Measurements from ENCODE around the gene LTBR.

Gene LTBR

DNA sequence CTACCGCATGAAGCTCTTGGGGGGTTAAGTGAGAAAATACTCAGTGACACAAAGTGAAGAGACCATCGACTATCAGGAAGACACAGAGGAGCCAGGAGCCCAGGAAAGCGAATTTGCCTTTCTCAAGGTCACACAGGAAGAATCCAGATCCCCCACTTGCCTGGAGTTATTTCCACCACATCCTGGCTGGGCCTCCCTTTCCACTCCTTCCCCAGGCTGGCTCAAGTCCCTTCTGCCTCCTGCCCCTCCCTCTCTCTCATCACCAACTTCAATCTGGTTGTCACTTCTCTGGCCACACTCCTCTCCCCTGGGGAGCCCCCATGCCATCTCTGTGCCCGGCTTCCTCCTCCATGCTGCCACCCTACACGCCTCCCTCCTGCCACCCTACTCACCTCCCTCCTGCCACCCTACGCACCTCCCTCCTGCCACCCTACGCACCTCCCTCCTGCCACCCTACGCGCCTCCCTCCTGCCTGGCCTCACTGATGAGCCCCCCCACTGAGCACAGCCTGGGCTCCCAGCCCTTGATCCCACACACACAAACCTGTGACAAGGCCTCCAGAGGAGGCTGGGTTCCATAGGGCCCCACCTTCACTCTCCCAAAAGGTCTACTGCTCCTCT lies 14.9 kb upstream of the LTBR start:
- no peak for DNase-seq (ENCODE audit: low spot score)

DNA sequence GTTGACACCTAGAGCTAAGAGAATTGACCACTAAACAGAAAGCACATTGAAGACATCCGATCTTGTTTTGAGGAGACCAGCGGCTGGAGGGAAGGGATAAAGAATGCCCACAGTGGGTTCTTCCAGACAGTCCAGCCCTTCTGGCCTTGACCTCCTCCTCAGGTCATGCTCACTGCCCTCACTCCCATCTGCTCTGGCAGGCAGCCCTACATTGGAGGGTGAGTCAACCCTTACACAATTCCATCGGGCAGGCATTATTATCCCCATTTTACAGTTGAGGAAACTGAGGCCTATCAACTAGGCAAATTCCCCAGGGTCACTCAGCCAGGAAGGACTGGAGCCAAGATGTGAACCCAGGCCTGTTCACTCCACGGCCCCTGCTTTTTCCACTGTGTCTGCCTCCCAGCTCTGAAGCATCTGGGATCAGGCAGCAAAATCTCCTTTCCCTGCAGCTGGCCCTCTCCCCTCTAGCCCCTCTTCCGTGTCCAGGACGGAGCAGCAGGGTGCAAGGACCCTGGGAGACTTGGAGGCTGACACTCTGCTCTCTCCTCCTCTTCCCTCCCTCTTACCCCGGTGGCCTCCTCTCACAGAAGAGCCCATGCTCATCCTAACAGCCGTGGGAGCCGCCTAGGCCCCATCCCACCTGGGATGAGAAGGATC lies 13.9 kb upstream of the LTBR start:
- no peak for DNase-seq (ENCODE audit: low spot score)

DNA sequence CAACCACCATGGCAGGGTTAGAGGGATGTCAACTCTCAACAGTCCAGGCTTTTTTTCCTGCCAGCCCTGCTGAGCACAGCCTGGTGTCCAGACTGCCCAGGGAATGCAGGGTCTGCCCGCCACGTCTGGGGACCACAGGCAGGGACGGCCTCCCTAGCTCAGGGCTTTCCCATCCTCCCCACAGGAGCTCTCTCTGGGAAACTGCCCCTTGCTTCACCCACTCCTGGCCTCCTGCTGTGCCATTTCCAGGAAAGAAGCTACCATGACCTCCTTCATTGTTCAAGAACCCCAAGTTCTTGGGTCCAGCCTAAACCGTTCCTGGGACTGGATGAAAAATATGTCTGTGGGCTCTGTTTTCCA lies 13.4 kb upstream of the LTBR start:
- no peak for DNase-seq (ENCODE audit: low spot score)

DNA sequence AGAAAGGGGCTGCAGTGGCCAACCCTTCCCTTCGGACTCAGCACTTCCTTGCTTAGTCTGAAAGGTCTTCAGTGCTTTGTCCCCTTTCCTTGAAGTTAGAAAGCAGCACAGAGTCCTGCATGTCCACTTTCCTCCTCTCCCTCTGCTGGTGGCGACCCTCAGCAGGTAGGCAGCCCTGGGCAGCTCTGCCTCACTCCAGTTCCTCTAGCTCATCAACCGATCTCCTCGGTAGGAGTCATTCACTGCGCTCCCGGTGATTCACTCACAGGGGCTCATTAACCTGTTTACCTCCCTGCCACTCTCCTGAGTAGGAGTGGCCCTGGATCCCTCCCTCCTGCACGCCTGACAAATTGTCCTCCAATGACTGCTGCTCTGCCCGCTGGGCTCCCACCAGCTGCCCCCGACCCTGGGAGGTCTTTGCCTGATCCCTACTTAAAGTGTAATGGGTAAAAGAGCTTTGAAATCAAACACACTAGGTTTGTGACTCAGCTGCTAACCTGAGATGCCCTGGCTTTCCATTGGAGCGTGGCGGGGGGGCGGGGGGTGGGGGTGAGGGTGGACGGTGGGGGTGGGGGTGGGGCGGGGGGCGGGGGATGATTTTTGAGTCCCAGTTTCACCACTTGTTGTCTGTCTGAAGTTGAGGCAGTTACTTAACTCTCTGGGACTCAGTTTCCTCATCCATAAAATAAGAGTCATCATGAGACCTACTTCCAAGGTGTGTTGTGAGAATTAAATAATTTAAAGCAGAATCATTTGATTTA lies 12.8 kb upstream of the LTBR start:
- DNase-seq (ENCODE audit: low spot score) = peak; percentile 74

DNA sequence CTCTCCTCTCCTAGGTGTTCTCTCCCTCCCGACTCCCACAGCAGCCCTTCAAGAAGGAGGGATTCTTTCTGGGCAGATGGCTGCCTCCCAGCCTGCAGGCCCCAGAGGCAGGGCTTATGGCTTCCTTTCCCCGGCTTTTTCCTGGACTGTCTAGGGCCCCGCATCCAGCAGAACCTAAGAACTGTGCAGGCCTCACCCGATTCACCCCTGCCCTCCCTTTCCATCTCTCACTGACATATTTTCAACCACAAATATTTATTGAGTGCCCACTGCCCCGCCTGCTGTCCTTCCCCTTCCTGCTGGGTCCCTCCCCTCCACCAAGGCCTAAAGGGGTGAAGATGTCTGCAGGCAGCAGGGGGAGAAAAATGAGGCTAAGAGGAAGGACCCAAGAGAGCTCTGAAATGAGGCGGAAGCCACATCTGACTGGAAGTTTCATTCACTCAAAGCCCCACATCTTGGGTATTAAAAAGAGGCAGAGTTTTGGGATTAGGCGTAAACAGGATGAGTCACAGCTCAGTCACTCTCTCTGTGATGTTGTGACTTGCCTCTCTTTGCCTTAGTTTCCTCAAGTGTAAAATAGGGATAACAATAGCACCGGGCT lies 11.5 kb upstream of the LTBR start:
- peak; percentile 51 for DNase-seq (ENCODE audit: low spot score)

DNA sequence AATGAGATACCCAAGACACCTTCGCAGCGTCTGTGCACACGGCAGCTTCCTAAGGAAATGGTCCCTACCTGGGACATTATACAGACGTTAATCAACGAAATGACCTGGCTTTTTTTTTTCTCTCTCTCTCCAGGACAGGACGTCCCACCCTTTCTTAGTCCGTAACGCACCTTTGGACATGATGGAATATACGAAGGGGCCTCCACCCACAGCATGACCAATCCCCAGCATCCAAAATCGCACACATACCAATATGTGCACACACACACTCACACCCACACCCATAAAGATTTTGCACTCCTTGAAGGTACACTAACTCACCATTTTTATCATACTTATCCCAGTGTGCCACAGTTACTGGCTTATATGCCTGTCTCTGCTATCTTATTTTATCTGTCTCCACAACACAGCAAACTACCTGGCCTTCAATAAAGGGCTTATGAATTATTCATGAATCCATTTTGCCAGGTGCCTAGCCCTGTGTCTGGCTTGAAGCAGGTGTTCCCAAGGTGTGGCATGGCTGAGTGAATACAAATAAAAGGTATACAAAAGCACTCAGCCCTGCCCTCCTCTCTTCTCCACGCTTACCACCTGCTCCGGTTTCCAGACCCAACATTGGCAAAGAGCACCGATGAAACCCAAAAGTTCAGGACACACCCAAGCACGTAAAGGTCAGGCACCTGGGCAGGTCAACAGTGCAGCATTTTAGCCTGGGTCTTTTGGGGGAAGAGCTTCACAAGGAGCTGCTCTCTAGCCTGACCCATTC lies 10.8 kb upstream of the LTBR start:
- no peak for DNase-seq (ENCODE audit: low spot score)

DNA sequence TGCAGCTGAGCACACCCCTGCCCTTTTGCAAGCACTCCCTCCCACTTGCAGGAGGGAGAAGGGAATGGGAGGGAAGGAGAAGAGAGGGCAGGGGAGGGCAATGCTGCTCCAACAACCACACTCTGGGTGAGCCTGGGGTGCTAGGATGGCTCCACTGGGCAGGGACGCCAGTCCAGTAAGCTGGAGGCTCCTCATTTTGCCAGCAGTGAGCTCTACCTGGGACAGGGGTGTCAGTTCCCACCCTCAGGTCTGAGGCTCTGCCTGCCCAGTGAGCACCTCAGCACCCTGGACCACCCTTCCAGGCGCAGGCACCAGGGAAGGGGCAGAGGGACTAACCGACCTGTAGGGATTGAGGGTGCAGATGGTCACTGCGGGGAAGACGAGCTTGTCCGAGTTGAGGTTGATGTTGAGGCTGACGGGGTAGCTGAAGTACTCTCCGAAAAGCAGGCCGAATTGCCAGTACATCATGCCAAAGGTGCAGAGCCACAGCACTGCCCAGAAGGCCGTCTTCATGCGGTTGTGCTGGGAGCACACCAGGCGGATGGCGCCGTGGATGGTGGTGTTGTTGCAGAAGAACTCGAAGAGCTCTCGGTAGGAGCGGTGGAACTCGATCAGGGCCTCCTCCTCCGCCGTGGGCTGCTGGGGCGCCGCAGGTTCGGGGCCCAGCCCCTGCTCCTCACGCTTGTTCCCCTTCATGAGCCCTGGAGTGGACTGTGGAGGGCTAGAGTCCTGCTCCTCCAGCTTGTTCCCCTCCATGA lies 9.8 kb upstream of the LTBR start:
- DNase-seq (ENCODE audit: low spot score) = no peak

DNA sequence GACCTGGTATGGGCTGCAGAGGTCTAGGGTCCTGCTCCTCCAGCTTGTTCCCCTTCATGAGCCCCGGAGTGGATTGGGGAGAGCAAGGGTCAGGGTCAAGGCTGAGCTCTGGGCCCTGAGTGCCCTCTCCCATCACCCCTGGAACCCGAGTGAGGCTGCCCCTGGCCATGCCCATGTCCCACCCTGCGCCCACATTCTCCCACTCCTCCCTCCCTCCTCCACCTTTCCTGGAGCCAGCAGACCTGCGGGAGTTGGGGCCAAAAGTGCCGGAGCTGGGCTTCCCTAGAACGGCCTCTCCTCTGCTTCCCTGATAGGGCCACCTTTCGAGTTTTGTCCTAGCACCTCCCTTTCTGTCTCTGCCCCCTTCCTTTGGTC lies 9.2 kb upstream of the LTBR start:
- DNase-seq (ENCODE audit: low spot score) = no peak

DNA sequence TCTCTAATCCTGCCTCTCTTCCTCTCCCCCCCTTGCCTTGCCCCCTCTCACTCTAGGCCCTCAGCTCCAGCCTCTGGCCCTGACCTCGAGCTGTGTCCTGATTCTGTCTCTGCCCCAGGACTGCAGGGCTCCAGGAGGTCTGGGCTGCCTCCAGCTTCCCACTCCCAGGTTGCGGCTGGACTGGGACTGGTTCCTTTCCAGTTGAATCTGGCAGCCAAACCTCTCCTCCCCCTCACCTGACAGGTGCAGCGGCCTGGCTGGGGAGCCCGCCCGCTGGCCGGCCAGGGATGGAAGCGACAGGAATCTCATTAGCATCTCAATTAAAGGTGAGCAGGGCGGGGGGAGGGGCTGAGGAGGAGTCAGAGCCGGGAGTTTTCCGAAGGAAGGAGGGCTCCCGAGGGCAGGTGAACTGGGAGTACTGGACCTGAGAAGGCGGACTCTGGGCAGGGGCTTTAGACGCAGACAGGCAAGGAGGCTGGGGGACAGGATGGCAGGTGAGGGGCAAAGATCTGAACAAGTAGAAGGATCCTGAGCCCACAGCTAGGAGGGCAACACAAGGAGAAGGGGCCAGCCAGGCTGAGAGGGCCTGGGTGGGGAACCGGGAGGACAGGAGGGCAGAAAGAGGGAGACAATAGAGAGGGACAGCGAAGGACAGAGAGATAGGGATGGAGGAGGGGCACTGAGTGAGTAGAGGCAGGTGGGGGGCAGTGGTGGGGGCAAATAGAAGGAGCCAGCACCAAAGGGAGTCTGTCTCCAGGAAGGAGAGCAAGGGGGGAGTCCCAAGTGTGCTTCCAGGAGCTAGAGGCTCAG lies 8.5 kb upstream of the LTBR start, which contains the start of gene SCNN1A:
Gene SCNN1A, minus strand, starts transcription at position 295 of the 810 bp plus-strand sequence. CDS start 780 bp downstream, outside the sequence.
- DNase-seq (ENCODE audit: low spot score) = no peak

DNA sequence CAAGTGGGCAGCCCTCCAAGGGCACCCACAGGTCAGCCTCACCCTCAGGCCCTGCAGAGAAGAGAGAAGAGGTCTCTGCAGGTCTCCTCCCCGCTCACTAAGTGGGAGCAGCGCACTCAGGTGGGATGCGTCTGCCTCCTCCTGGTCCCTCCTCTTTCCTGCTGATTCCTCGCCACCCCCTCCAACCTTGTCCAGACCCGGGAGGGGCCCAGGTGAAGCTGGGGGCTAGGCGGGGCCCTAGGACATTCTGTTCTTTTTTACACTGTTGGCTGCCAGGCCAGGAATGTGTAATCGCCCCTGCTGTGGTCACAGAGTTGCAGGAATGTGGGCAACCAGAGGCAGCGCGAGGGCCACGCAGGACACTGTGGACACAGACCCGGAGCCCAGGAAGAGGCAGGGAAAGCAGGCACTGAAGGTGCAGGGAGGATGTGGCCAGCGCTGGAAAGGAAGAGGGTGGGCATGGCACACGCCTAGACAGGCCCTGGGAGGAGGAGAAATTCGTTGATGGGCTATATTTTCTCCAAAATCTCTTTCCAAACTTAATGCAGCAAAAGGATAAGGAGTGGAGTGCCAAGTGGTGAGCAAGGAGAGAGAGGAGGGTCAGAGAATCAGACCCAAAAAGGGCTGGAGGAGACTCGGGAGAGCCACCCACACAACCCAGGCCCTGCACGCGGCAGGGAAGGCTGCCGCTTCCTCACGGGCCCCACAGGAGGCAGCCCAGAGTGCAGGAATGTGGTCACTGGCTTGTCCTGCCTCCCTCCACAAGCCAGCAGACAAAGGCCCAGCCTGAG lies 7.7 kb upstream of the LTBR start:
- DNase-seq (ENCODE audit: low spot score) = no peak

DNA sequence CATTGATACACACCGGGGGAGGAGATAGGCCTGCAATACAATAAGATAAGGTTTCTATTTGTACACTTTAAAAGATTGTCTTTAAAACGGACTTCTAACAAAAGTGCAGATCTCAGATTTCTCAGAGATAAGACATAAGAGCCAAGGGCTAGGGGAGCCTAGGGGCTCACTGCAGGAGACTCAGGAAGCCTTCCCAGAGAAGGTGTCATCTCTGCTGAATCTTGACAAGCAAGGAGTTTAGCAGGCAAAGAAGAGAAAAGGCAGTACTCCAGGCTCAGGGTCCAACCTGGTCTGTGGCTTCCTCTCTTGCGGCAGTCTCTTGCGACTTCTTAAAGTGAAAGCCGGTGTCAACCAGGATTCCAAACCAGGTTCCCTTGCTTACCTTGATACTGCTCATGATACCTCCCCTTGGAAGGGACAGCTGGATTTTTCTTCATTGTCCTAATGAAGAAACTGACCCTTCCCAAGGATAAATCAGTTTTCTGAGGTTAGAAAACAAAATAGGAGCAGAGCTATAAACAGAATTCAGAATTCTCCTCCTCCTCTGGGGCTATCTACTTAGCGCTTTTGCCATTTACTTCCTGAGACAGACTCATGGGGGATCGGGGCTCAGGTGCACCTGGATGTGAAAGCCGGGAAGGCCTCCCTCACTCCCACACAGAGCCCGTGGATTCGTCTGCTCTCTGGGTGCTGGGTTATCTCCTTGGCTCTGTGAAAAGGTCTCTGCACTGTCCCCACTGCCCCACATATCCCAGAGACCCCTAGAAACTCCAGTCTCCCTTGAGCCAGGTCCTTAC lies 6.9 kb upstream of the LTBR start:
- no peak for DNase-seq (ENCODE audit: low spot score)

DNA sequence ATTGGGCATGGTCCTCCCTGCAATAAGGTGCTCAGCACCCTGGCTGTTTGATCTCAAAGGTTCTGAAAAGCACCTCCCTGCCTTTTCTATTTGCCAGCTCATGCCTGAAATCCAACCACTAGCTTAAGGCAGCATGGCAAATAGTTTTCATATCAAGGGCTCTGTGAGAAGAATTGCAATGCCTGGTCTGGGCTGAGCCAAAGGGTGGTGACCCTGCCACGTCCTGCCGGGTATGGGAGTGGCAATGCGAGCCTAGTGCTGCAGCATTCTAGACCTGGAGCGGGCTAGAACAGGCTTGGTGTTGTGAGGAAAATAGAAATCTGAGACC lies 6.3 kb upstream of the LTBR start:
- no peak for DNase-seq (ENCODE audit: low spot score)

DNA sequence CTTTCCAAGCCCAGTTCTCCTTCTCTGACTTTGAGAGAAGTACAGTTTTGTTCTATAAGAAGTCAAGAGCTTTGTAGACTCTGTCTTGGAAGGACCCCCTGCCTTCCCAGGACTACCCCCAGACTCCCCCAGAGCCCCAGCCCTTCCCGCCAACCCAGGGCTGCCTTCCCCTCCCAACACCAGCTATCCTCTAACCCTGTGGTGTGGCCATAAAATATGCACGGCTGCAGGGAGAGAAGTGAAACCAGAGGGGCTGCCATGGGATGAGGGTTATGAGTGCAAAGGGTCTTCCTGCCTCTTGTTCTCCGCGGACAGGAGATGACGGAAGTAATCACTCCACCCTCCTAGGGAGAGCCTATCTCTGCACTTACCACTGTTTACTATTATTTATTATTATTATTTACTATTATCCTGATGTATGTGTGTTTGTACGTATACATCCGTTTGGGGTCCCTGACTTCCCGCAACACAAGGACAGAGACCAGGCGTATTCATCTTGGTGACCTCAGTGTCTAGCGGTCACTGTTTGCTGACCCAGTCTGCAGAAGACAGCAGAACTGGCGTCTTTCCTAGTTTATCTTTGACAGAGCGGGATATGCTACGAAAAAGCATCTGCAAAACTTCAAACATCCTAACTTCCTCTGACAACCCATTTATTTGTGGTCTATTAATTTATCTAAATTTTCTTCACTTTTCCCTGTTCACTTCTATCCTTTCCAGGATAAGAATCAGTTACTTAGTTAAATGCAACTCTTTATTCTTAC lies 5.1 kb upstream of the LTBR start:
- DNase-seq (ENCODE audit: low spot score) = no peak

DNA sequence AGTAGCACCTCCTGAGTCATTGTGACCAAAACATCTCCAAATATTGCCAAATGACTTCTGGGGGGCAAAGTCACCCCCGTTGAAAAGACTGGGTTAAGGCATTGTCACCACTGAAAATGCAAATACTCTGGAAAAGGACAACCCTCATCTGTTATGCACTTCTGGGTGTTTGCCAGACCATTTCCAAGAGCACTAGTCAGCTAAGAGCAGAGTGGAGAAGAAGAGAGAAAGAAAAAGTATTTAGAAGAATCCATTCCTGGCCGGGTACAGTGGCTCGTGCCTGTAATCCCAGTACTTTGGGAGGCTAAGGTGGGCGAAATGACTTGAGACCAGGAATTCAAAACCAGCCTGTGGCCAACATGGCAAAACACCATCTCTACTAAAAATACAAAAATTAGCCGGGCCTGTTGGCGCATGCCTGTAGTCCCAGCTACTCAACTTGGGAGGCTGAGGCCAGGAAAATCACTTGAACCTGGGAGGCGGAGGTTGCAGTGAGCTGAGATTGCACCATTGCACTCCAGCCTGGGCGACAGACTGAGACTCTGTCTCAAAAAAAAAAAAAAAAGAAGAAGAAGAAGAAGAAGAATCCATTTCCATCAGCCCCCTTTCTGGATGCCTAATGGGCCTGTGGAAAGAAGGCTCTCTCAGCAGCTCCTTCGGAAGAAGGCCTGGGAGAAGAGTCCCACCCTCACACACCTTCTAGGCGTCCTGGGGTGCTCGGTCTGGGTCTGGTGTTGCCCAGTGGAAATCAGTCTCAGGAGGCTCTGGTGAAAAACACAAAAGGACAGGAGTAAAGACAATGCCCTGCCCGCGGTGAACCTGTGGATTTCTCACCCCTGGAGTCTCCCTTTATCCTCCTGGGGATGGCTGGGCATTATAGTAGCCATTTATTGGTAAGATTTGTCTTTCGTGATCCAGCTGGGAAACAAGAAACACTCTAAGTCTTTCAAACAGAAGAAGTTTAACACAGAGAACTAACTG lies 3.5 kb upstream of the LTBR start:
- no peak for DNase-seq (ENCODE audit: low spot score)

DNA sequence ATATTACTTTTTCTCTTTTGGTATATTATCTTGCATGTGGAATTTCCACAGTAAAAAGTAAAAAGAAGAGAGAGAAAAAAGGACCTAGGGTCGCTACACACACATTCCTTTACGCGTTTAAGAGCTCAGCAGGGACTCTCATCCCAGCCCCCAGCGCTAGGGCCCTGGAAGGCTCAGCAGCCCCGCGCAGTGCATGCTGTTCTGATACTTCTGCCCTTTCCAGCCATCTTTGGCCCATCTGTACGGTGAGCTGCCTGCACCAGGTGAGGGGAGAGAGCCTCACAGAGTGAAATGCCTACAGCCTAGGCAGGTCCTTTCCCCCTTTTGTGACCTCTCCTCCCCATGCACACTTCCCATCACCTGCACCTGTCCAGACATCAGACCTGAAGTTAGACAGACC lies 1.6 kb upstream of the LTBR start:
- no peak for DNase-seq (ENCODE audit: low spot score)

DNA sequence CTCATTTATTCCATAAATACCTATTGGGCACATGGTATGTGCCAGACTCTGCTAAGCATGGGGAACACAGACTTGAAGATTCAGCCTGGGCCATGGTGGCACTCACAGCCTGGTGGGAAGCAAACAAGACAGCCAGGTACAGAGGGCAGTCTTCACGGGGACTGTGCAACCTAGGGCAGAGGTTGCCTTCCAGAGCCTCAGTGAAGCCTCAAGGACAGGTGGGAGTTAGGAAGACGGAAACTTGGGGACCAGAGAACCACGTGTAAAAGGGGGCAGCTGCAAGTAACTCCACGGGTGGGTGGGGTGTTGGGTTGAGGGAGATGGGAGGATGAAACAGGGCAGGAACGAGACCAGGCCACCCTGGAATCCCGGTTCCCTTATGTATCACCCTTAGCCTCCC lies 980 bp upstream of the LTBR start:
- DNase-seq (ENCODE audit: low spot score) = no peak

Data from RKO (cell line).